GM13977 (cell line): ENCODE measurements around the gene HINFP.

Experiments used
- DNase-seq: peaks from one replicate; pipeline ENCODE4 v3.0.0; 2012; ENCODE audit warnings: low spot score
- CTCF ChIP-seq: IDR thresholded peaks from 2 replicates; pipeline ENCODE4 v1.5.1; 2012; ENCODE audit warnings: mild to moderate bottlenecking, control low read depth; ENCODE audit not compliant: insufficient read depth; ENCODE audit errors: extremely low read depth, missing control alignments
- in situ Hi-C: fragments of 300-500 bp; cut with MboI; formaldehyde crosslinking; loops from one replicate; pipeline ENCODE4 v1.12.0; 2022; ENCODE audit warnings: low sequenced_read_pairs, low pct_unique_long_range_greater_than_20kb, mixed read lengths, inconsistent platforms; ENCODE audit not compliant: unreplicated experiment

The HINFP gene

GRCh38 chr11:119111361-119111925 lies 9.9 kb upstream of the HINFP start:
- TF ChIP-seq CTCF = no peak
- in situ Hi-C loops = no loop called here
- DNase-seq = no peak

GRCh38 chr11:119112314-119113020 lies 8.9 kb upstream of the HINFP start:
- DNase-seq = no peak
- TF ChIP-seq CTCF = no peak
- in situ Hi-C loops = no loop called here

GRCh38 chr11:119113716-119114115 lies 7.7 kb upstream of the HINFP start:
- no peak for DNase-seq
- in situ Hi-C loops = no loop called here
- TF ChIP-seq CTCF = no peak

- TF ChIP-seq CTCF = no peak
- DNase-seq = no peak
- in situ Hi-C loops = no loop called here
These were observed 7.0 kb upstream of the HINFP start for GRCh38 chr11:119114351-119114750.

- in situ Hi-C loops = no loop called here
- TF ChIP-seq CTCF = no peak
- no peak for DNase-seq
These were observed 5.7 kb upstream of the HINFP start for GRCh38 chr11:119115484-119116234.

- no peak for DNase-seq
- in situ Hi-C loops = no loop called here
- no peak for TF ChIP-seq CTCF
These were observed 5.2 kb upstream of the HINFP start for GRCh38 chr11:119116235-119116594.
